Measurements from ENCODE around the gene TARBP2. TPM values are rescaled to one million over a fixed set of nuclear protein-coding genes. Genes with fewer than 3 reads are reported as not detected.

Gene TARBP2
- polyA plus RNA-seq, 1 experiment: 44.9 TPM

DNA sequence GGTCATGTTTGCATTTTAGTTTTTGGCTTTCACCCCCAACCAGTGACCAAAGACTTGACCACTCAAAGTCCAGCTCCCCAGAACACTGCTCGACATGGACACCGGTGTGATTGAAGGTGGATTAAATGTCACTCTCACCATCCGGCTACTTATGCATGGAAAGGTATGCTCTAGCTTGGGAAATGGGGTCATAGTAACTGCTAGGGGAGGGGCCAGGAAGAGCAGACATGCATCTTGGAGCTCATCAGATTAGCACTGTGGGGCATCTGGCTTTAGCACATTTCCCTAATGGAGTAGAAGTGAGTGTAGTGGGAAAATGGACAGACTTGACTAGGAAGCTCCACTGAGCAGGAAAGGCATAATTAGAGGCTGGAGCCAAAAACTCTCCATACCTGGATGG lies 46.4 kb upstream of the TARBP2 start:
- CTCF ChIA-PET: interaction anchor here (1.1 to 1.2 kb wide), 2 partner anchors 19 to 54 kb away, joined by 3 to 5 read pairs; no protein-coding TSS in a partner anchor
- Histone ChIP-seq H3K4me3 (ENCODE audit: low read depth, low read length) (no peak overlapping the region), H3K27me3 (ENCODE audit: control insufficient read depth, insufficient read depth, low read length) (no peaks in the 10 kb centered on the region), H3K36me3 (ENCODE audit: control insufficient read depth, insufficient read depth, low read length) (peaks cover 19% of the 10 kb centered on the region)
- TF ChIP-seq, protein P1, sequence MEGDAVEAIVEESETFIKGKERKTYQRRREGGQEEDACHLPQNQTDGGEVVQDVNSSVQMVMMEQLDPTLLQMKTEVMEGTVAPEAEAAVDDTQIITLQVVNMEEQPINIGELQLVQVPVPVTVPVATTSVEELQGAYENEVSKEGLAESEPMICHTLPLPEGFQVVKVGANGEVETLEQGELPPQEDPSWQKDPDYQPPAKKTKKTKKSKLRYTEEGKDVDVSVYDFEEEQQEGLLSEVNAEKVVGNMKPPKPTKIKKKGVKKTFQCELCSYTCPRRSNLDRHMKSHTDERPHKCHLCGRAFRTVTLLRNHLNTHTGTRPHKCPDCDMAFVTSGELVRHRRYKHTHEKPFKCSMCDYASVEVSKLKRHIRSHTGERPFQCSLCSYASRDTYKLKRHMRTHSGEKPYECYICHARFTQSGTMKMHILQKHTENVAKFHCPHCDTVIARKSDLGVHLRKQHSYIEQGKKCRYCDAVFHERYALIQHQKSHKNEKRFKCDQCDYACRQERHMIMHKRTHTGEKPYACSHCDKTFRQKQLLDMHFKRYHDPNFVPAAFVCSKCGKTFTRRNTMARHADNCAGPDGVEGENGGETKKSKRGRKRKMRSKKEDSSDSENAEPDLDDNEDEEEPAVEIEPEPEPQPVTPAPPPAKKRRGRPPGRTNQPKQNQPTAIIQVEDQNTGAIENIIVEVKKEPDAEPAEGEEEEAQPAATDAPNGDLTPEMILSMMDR (IDR thresholded peaks at IDR 0.05; ENCODE audit: insufficient read depth, low read depth, low read length): no peak
- POLR2A ChIA-PET: interaction anchor here (0.6 to 0.7 kb wide), 2 partner anchors 17 to 55 kb away, joined by 4 to 5 read pairs; no protein-coding TSS in a partner anchor
- no peak for DNase-seq (ENCODE audit: low read depth)

DNA sequence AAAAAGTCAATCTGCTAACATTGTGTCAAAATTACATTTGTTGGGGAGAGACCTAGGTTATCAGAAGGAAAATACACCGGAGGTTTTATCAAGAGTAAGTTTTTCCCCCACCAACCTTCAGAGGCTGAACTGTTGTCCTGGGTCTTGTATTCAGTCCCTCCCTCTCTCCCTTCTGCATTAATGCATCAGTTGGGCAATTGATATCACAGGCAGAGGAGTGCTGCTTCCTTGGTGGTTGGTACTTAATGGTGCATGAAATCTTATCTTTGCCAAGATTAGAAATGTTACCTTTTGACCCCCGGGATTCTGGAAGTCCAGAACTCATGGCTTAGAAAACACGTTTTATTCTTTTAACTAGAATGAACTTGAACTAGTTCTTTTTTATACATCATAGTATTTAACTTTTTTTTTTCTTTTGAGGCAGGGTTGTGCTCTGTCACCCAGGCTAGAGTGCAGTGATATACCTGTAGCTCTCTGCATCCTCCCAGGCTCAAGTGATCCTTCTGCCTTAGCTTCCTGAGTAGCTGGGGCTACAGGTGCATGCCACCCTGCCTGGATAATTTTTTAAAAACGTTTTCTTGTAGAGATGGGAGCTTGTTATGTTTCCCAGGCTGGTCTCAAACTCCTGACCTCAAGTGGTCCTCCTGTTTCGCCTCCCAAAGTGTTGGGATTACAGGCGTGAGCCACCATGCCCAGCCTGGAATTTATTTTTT lies 44.3 kb upstream of the TARBP2 start:
- Histone ChIP-seq H3K36me3 (ENCODE audit: control insufficient read depth, insufficient read depth, low read length) (peaks cover 33% of the 10 kb centered on the region), H3K27me3 (ENCODE audit: control insufficient read depth, insufficient read depth, low read length) (no peaks in the 10 kb centered on the region), H3K4me3 (ENCODE audit: low read depth, low read length) (no peak overlapping the region)
- ChIA-PET CTCF (no interaction called here), POLR2A (no interaction called here)
- DNase-seq (ENCODE audit: low read depth): no peak
- TF ChIP-seq, protein P1 (IDR thresholded peaks at IDR 0.05; ENCODE audit: insufficient read depth, low read depth, low read length): no peak

DNA sequence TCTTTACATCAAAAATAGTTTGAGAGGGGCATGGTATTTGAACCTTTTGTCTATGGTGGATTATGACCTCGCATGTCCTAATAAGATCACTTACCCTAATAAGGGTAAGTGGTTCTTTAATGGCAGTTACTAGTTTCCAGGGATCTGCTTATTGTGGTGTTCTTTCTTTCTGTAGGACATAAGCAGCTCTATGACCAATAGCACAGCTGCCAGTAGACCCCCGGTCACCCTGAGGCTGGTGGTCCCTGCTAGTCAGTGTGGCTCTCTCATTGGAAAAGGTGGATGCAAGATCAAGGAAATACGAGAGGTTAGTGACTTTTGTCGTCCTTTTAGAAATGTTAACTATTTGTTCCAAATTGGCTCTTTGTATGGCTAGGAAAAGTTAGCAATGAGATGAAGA lies 42.0 kb upstream of the TARBP2 start:
- H3K36me3 ChIP-seq (ENCODE audit: control insufficient read depth, insufficient read depth, low read length): peaks cover 49% of the 10 kb centered on the region
- ChIA-PET CTCF (interaction anchor here (0.7 to 1.4 kb wide), 3 partner anchors 49 to 114 kb away, joined by 3 read pairs; no protein-coding TSS in a partner anchor), POLR2A (no interaction called here)
- TF ChIP-seq, protein P1 (IDR thresholded peaks at IDR 0.05; ENCODE audit: insufficient read depth, low read depth, low read length): no peak
- no peak overlapping the region for H3K4me3 ChIP-seq (ENCODE audit: low read depth, low read length)
- H3K27me3 ChIP-seq (ENCODE audit: control insufficient read depth, insufficient read depth, low read length): no peaks in the 10 kb centered on the region
- no peak for DNase-seq (ENCODE audit: low read depth)

DNA sequence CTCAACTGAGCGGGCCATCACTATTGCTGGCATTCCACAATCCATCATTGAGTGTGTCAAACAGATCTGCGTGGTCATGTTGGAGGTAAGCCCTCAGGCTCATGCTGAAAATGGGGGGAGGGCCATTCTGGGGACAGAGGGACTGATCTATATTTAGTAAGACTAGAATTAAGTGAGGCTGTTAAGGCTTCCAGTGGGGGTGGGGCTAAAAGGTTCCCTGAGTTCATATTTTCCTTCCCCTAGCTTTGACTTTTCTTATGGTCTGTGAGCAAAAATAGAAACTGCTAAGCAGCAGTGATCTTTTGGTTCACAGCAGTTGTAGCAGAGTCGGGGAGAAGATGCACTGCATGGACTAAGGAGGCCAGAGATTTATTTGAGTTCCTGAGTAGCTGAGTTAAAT lies 40.0 kb upstream of the TARBP2 start:
- DNase-seq (ENCODE audit: low read depth): no peak
- ChIA-PET POLR2A (no interaction called here), CTCF (interaction anchor here (0.9 to 1.1 kb wide), 2 partner anchors 8 to 15 kb away, joined by 3 to 4 read pairs; no protein-coding TSS in a partner anchor)

DNA sequence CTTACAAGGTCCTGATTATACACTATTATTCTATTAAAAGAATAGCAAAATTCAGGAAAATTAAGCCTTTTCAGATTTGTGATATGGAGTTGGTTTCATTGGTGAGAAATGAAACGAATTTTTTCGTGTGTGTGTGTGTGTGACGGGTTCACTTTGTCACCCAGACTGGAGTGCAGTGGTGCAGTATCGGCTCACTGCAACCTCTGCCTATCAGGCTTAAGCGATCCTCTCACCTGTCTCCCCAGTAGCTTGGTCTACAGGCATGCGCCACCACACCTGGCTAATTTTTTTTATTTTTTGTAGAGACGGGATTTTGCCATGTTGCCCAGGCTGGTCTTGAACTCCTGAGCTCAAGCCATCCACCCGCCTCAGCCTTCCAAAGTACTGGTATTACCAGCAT lies 39.5 kb upstream of the TARBP2 start:
- H3K27me3 ChIP-seq (ENCODE audit: control insufficient read depth, insufficient read depth, low read length): no peaks in the 10 kb centered on the region
- TF ChIP-seq, protein P1 (IDR thresholded peaks at IDR 0.05; ENCODE audit: insufficient read depth, low read depth, low read length): no peak
- DNase-seq (ENCODE audit: low read depth): no peak
- ChIA-PET POLR2A (no interaction called here), CTCF (interaction anchor here (0.7 to 1.1 kb wide), 3 partner anchors 9 to 20 kb away, joined by 3 to 4 read pairs (median 3); no protein-coding TSS in a partner anchor)
- no peak overlapping the region for H3K4me3 ChIP-seq (ENCODE audit: low read depth, low read length)
- H3K36me3 ChIP-seq (ENCODE audit: control insufficient read depth, insufficient read depth, low read length): peaks cover 57% of the 10 kb centered on the region

More for the DNA sequence above, 40.0 kb upstream of the TARBP2 start:
- TF ChIP-seq, protein P1 (IDR thresholded peaks at IDR 0.05; ENCODE audit: insufficient read depth, low read depth, low read length): no peak
- no peak overlapping the region for H3K4me3 ChIP-seq (ENCODE audit: low read depth, low read length)
- no peaks in the 10 kb centered on the region for H3K27me3 ChIP-seq (ENCODE audit: control insufficient read depth, insufficient read depth, low read length)
- peaks cover 56% of the 10 kb centered on the region for H3K36me3 ChIP-seq (ENCODE audit: control insufficient read depth, insufficient read depth, low read length)
